GM12873 (cell line): Measurements from ENCODE around the gene CMKLR1.

Experiments
- CTCF ChIP-seq: IDR thresholded peaks from 2 replicates; pipeline ENCODE4 v1.5.1; 2012; ENCODE audit warnings: low read depth, mild to moderate bottlenecking, moderate library complexity, low read length, control low read depth; ENCODE audit not compliant: insufficient read depth; ENCODE audit errors: missing control alignments

Gene CMKLR1

GRCh38 chr12:108323581-108323980 lies 15.5 kb downstream of the CMKLR1 start:
- TF ChIP-seq CTCF: no peak

- TF ChIP-seq CTCF: no peak
Observed at GRCh38 chr12:108322998-108323397, 16.1 kb downstream of the CMKLR1 start.

- no peak for TF ChIP-seq CTCF
Observed at GRCh38 chr12:108321688-108322087, 17.4 kb downstream of the CMKLR1 start.

GRCh38 chr12:108320507-108321293 lies 18.4 kb downstream of the CMKLR1 start:
- TF ChIP-seq CTCF: no peak

GRCh38 chr12:108319277-108320234 lies 19.6 kb downstream of the CMKLR1 start:
- no peak for TF ChIP-seq CTCF

GRCh38 chr12:108318472-108319275 lies 20.4 kb downstream of the CMKLR1 start:
- no peak for TF ChIP-seq CTCF
